PFSK-1 (cell line): Measurements from ENCODE around the gene DUSP15.

ENCODE experiments used
- FOXP2 ChIP-seq: optimal IDR thresholded peaks from 2 replicates; pipeline ENCODE3; 2011; ENCODE audit warnings: borderline replicate concordance, control low read depth, inconsistent platforms; ENCODE audit not compliant: insufficient read depth; ENCODE audit errors: extremely low read length, extremely low read depth
- POLR2AphosphoS5 ChIP-seq: IDR thresholded peaks from 2 replicates; pipeline ENCODE4 v1.6.1; 2012; ENCODE audit warnings: low read depth, mild to moderate bottlenecking, control low read depth, low read length, moderate library complexity
- REST ChIP-seq, 2 experiments: IDR thresholded peaks; 2 replicates each; pipeline versions ENCODE4 v1.6.1 to v1.8.0; 2011 to 2012; ENCODE audit warnings: low read depth in 2 of 2, low read length in 2 of 2, control low read depth in 1 of 2, inconsistent platforms in 1 of 2, mild to moderate bottlenecking in 1 of 2, moderate library complexity in 1 of 2; ENCODE audit not compliant: insufficient read depth in 1 of 2
- SIN3A ChIP-seq: IDR thresholded peaks from 2 replicates; pipeline ENCODE4 v1.6.1; 2012; ENCODE audit warnings: mild to moderate bottlenecking, low read length, moderate library complexity, borderline replicate concordance; ENCODE audit not compliant: insufficient read depth
- TAF1 ChIP-seq: IDR thresholded peaks from 2 replicates; pipeline ENCODE4 v1.6.1; 2012; ENCODE audit warnings: low read length, control low read depth, borderline replicate concordance; ENCODE audit not compliant: insufficient read depth

Gene DUSP15

GRCh38 chr20:31914170-31914569, 43.8 kb upstream of the DUSP15 start:
- no peak for TF ChIP-seq POLR2AphosphoS5
- no peak for TF ChIP-seq FOXP2
- no peak for TF ChIP-seq TAF1
- no peak for TF ChIP-seq SIN3A

GRCh38 chr20:31913431-31914157, 43.3 kb upstream of the DUSP15 start:
- no peak for TF ChIP-seq REST (IDR thresholded peaks at IDR 0.05; ENCODE audit: insufficient read depth in 1 of 2, low read depth in 2 of 2, low read length in 2 of 2)
- TF ChIP-seq FOXP2, result no peak
- no peak for TF ChIP-seq SIN3A
- no peak for TF ChIP-seq POLR2AphosphoS5
- TF ChIP-seq TAF1, result no peak

GRCh38 chr20:31910071-31910803, 39.9 kb upstream of the DUSP15 start:
- TF ChIP-seq POLR2AphosphoS5 (no peak), TAF1 (no peak), FOXP2 (no peak), SIN3A (no peak)

- TF ChIP-seq REST (IDR thresholded peaks at IDR 0.05; ENCODE audit: insufficient read depth in 1 of 2, low read depth in 2 of 2, low read length in 2 of 2) (no peak), FOXP2 (no peak), SIN3A (no peak), POLR2AphosphoS5 (no peak), TAF1 (no peak)
Measured at GRCh38 chr20:31909253-31910070, 39.1 kb upstream of the DUSP15 start.

- TF ChIP-seq REST (IDR thresholded peaks at IDR 0.05; ENCODE audit: insufficient read depth in 1 of 2, low read depth in 2 of 2, low read length in 2 of 2) (no peak), FOXP2 (no peak), SIN3A (no peak), TAF1 (no peak), POLR2AphosphoS5 (no peak)
Measured at GRCh38 chr20:31908424-31908823, 38.1 kb upstream of the DUSP15 start.
